GM12874 (cell line): ENCODE measurements around the gene RPL35A.

ENCODE experiments used
- CTCF ChIP-seq: IDR thresholded peaks from 2 replicates; pipeline ENCODE4 v1.5.1; 2011; ENCODE audit warnings: low read depth, mild to moderate bottlenecking, control low read depth, low read length, moderate library complexity; ENCODE audit not compliant: insufficient read depth

The RPL35A gene

GRCh38 chr3:197957790-197958133 lies 7.8 kb downstream of the RPL35A start:
- no peak for TF ChIP-seq CTCF

DNA sequence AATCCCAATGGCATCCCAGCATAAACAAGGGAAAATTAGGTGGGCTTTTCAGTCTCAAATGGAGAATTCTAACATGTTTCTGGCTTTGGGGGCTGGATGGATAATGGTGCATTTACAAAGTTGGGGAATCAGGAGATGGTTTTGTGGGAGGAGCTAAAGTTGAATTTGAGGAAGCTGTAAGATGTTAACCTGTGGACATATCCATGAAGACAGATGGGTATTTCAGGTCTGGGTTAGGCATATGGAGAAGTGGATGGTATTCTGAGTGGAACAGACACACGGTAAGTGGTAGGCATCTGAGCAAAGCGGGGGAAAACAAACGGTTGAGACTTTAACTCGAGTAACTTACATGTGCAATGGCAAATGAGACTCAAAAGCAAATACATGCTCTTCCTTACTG lies 8.4 kb downstream of the RPL35A start:
- TF ChIP-seq CTCF: no peak

DNA sequence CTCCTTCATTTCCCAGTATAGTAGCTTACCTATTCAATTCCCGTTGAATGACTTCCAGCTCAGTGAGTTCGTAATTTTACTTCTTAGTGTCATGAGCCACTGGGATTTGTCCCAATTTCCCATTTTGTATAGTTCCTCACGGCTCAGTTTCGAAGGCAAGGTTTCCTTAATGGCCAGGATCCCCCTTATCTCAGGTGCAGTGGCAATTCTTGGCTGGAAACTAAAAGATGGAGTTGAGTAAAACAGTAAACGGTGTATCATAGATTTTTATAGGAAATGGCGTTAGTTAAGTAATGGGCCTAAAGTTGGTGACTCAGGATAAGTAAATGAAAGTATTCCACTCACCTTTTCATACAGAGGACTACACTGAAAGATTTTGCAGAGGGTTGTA lies 9.5 kb downstream of the RPL35A start:
- no peak for TF ChIP-seq CTCF

DNA sequence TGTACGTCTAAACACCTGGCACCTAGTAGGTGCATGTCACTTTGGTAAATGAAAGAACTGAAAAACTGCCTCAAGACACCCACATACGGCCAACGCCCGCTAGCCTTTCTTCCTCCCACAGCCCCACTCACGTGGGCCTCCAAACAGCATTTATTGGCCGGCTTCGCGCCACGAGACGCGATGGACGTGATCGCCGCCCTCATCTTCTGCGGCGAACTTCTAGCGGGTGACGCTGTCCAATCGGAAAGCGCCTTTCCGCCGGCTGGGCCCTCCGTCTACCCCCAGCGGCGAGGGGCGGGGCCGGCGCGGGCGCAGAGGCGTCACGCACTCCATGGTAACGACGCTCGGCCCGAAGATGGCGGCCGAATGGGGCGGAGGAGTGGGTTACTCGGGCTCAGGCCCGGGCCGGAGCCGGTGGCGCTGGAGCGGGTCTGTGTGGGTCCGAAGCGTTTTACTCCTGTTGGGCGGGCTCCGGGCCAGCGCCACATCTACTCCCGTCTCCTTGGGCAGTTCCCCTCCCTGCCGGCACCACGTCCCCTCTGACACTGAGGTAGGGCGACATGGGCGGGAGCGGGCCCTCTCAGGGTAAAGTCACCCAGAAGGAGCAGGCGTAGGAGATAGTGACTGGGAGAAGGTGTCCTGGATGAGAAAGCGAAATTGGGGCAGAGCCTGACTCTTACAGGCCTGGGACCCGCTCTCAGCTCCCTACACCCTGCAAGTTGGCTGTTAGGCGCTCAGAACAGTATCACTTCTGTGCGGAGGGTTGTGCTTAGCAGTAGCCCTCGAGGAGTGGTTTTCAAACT lies 10.1 kb downstream of the RPL35A start, which contains the start of gene LMLN:
Gene LMLN, plus strand, starts transcription at position 327 of the 803 bp plus-strand sequence. Its CDS starts 29 bp downstream, at position 356.
- TF ChIP-seq CTCF: no peak

GRCh38 chr3:197960694-197961581 lies 10.9 kb downstream of the RPL35A start:
- no peak for TF ChIP-seq CTCF

GRCh38 chr3:197961582-197961945 lies 11.6 kb downstream of the RPL35A start:
- TF ChIP-seq CTCF: no peak

DNA sequence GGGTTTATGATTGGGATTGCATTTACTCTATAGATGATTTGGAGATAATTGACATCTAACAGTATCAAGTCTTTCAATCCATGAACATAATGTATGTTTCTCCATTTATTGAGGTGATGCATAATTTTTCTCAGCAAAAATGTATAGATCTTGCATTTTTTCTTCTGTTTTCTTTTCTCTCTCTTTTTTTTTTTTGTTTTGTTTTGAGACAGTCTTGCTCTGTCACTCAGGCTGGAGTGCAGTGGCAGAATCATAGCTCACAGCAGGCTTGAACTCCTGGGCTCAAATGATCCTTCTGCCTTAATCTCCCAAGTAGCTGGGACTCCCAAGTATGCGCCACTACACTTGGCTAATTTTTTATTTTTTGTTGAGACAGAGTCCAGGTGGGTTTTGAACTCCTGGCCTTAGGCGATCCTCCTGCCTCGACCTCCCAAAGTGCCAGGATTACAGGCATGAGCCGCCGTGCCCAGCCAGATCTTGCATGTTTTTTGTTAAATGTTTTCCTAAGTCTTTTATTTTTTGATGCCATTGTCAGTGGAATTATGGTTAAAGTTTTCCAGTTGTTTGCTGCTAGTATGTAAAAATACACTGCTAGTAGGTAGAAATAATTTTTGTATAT lies 13.1 kb downstream of the RPL35A start:
- TF ChIP-seq CTCF: no peak
